ENCODE measurements around the gene RBBP8NL.

The RBBP8NL gene

GRCh38 chr20:62407221-62407992 is 19.9 kb downstream of the RBBP8NL start, which contains the start of gene CABLES2:
Gene CABLES2, minus strand, starts transcription at chr20:62407285. Its CDS starts 9 bp downstream, at chr20:62407276.
- peak; percentile 98 for DNase-seq (ENCODE audit: low spot score)

GRCh38 chr20:62406635-62407176 is 20.6 kb downstream of the RBBP8NL start:
- DNase-seq (ENCODE audit: low spot score): no peak

GRCh38 chr20:62405981-62406513 is 21.3 kb downstream of the RBBP8NL start:
- DNase-seq (ENCODE audit: low spot score): no peak

GRCh38 chr20:62405108-62405980 is 22.0 kb downstream of the RBBP8NL start:
- peak; percentile 78 for DNase-seq (ENCODE audit: low spot score)

GRCh38 chr20:62404761-62405107 is 22.6 kb downstream of the RBBP8NL start:
- no peak for DNase-seq (ENCODE audit: low spot score)

GRCh38 chr20:62404112-62404665 is 23.1 kb downstream of the RBBP8NL start:
- DNase-seq (ENCODE audit: low spot score): no peak

- DNase-seq (ENCODE audit: low spot score): no peak
Observed at GRCh38 chr20:62403331-62403730, 24.0 kb downstream of the RBBP8NL start.

- no peak for DNase-seq (ENCODE audit: low spot score)
Observed at GRCh38 chr20:62402456-62403150, 24.7 kb downstream of the RBBP8NL start.

- no peak for DNase-seq (ENCODE audit: low spot score)
Observed at GRCh38 chr20:62401331-62401779, 26.0 kb downstream of the RBBP8NL start.

- no peak for DNase-seq (ENCODE audit: low spot score)
Observed at GRCh38 chr20:62400541-62400940, 26.8 kb downstream of the RBBP8NL start.

- no peak for DNase-seq (ENCODE audit: low spot score)
Observed at GRCh38 chr20:62400021-62400420, 27.3 kb downstream of the RBBP8NL start.

- DNase-seq (ENCODE audit: low spot score): no peak
Observed at GRCh38 chr20:62398120-62398821, 29.1 kb downstream of the RBBP8NL start.

- DNase-seq (ENCODE audit: low spot score): no peak
Observed at GRCh38 chr20:62396367-62397239, 30.7 kb downstream of the RBBP8NL start.

GRCh38 chr20:62395311-62396242 is 31.8 kb downstream of the RBBP8NL start:
- DNase-seq (ENCODE audit: low spot score): no peak

- no peak for DNase-seq (ENCODE audit: low spot score)
Observed at GRCh38 chr20:62394248-62395245, 32.8 kb downstream of the RBBP8NL start.

GRCh38 chr20:62393830-62394229 is 33.5 kb downstream of the RBBP8NL start:
- no peak for DNase-seq (ENCODE audit: low spot score)

- DNase-seq (ENCODE audit: low spot score): no peak
Observed at GRCh38 chr20:62393335-62393665, 34.0 kb downstream of the RBBP8NL start.
